Bronchial epithelial cell (primary cell): ENCODE measurements around the gene SCUBE1. TPM values are rescaled to one million over a fixed set of nuclear protein-coding genes. Genes with fewer than 3 reads are reported as not detected.

Experiments
- DNase-seq: peaks from one replicate; pipeline ENCODE4 v3.0.0-alpha.2; 2010; ENCODE audit warnings: low read depth
- FAIRE-seq: peaks from 2 replicates; lab custom pipeline; 2011; peaks lifted over from hg19 to GRCh38; lab: Jason Lieb, UNC
- H3K27me3 ChIP-seq: 2 replicates; pipeline ENCODE4 v1.5.1; 2011; ENCODE audit warnings: low read length; ENCODE audit not compliant: control insufficient read depth, insufficient read depth
- H3K36me3 ChIP-seq: 2 replicates; pipeline ENCODE4 v1.5.1; 2011; ENCODE audit warnings: low read length; ENCODE audit not compliant: control insufficient read depth, insufficient read depth
- H3K4me3 ChIP-seq: 2 replicates; pipeline ENCODE4 v1.5.1; 2011; ENCODE audit warnings: mild to moderate bottlenecking, low read depth, low read length, control low read depth
- total RNA-seq: library from RNA; depleted of rRNA; stranded (reverse); fragments of >200 nt; gene quantifications from 2 replicates; pipeline ENCODE4 v1.2.1, GENCODE V29; 2014
- TF ChIP-seq, protein P1 (sequence below): IDR thresholded peaks from 2 replicates; pipeline ENCODE4 v1.5.1; 2011; ENCODE audit warnings: mild to moderate bottlenecking, moderate library complexity, low read length, control low read depth, inconsistent platforms; ENCODE audit not compliant: insufficient read depth, severe bottlenecking

The SCUBE1 gene
- total RNA-seq, 1 donor from 2014 or later = under 0.01 TPM

DNA sequence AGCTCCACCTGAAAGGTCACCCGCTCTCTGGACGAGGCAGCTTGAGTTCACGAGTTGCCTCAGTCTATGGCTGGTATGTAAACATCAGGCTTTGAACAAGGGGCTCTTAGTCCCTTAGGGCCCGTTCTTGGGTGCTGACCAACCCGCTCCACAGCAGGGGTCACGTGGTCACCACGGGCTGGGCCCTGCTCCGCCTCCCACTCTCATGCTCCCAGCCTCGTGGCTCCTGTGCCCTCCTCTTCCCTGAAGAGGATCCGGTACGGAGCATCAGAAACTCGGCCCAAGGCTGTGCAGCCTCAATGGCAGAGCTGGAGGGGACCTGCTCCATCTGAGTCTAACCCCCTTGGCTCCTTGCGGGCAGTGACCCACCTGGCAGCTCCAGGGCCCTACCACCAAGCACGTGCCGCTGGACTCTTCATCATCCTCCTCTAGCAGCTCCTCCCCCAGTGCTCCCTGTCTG is 102.0 kb downstream of the SCUBE1 start:
- Histone ChIP-seq H3K36me3 (no peaks in the 10 kb centered on the region), H3K4me3 (no peak overlapping the region), H3K27me3 (no peaks in the 10 kb centered on the region)
- FAIRE-seq = no peak
- DNase-seq = no peak
- TF ChIP-seq, protein P1, sequence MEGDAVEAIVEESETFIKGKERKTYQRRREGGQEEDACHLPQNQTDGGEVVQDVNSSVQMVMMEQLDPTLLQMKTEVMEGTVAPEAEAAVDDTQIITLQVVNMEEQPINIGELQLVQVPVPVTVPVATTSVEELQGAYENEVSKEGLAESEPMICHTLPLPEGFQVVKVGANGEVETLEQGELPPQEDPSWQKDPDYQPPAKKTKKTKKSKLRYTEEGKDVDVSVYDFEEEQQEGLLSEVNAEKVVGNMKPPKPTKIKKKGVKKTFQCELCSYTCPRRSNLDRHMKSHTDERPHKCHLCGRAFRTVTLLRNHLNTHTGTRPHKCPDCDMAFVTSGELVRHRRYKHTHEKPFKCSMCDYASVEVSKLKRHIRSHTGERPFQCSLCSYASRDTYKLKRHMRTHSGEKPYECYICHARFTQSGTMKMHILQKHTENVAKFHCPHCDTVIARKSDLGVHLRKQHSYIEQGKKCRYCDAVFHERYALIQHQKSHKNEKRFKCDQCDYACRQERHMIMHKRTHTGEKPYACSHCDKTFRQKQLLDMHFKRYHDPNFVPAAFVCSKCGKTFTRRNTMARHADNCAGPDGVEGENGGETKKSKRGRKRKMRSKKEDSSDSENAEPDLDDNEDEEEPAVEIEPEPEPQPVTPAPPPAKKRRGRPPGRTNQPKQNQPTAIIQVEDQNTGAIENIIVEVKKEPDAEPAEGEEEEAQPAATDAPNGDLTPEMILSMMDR = no peak

DNA sequence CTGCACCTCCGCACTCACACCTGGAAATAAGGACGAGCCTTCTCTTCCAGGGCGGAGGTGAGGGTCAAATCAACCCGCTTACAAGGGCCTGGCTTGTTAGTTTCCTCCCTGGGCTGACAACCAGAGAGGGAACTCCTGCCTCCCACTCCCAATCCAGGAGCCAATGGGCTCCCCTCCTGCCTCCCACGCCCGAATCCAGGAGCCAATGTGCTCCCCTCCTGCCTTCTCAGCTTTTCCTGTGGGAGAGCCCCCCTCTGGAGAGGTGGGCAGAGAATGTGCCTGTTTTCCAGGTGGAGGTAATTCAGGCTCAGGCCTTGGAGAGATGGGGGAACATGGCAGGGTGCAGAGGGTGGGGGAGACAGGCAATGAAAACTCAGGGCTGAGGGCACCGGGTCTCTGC is 102.6 kb downstream of the SCUBE1 start:
- H3K4me3 ChIP-seq = no peak overlapping the region
- H3K27me3 ChIP-seq = no peaks in the 10 kb centered on the region
- DNase-seq (no peak), FAIRE-seq (no peak)
- TF ChIP-seq, protein P1 = no peak
- no peaks in the 10 kb centered on the region for H3K36me3 ChIP-seq

DNA sequence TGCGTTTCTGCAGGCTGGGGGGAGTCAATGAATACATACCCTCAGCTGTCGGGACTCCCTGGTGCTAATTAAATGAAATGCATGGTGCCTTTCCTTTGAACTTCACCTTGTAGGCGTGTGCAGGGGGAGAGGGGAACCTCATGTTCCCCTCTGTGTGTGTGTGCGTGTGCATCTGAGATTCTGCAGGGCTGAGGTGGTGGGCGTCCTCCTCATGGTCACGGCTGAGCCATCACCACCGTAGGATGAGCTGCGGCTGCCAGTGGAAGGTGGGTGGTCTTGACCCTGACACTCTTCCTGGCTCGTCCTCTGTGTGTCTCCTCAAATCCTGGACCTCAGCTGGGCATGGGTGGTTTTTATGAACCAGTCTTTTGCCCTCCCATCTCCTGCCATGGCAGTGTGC is 103.2 kb downstream of the SCUBE1 start:
- TF ChIP-seq, protein P1 = no peak
- FAIRE-seq = no peak
- H3K27me3 ChIP-seq = no peaks in the 10 kb centered on the region
- no peak for DNase-seq
- no peaks in the 10 kb centered on the region for H3K36me3 ChIP-seq
- no peak overlapping the region for H3K4me3 ChIP-seq

DNA sequence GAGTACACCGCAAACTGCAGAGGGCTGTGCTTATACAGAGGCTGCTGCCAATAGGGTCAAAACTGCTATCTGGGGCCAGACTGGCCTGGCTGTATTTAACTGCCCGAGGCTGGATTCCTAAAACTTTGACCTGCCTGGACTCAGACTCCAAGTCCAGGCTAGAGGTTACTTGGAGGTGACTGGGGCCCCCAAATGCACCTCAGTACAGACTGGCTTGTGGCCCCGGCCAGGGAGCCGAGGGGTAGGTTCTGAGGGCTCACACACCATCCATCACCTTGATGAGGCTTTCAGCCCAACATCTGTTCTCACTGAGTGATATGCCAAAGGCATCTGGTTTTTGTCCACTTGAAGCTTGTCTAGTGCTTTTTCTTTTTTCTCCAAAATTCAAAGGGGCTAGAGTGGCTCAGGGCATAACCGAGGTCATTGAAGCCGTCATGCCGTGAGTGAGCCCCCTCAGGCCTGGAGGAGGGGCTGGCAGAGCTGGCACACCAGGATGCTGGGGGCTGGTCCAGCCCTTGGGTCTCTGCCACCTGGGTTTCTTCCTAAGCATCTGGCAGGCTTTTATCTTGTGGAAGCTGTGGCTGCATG is 103.9 kb downstream of the SCUBE1 start:
- TF ChIP-seq, protein P1 = no peak
- Histone ChIP-seq H3K27me3 (no peaks in the 10 kb centered on the region), H3K36me3 (no peaks in the 10 kb centered on the region), H3K4me3 (no peak overlapping the region)
- no peak for DNase-seq
- FAIRE-seq = no peak

DNA sequence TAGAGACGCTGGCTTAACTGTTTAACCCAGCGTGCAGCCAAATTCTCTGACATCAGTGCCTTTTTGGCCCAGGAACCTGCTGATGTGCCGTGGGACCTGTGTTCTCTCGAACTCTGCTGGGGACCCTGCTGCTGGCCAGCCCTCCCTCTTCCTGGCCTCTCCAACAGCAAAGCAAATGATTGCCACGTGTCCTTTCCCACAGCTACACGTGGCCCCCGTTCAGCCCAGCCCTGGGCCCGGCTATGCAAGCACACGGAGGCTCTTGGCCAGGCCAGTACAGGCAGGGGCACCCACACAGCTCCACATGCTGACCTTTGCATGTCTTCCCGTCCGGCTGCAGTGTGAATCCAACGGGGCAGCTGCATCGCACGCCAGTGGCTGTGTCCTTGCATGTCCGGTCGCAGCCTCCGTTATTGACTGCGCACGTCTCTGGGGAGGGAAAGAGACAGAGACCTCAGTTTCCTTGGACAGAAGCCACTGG is 104.6 kb downstream of the SCUBE1 start:
- no peak for DNase-seq
- no peak overlapping the region for H3K4me3 ChIP-seq
- no peak for FAIRE-seq
- no peaks in the 10 kb centered on the region for H3K36me3 ChIP-seq
- H3K27me3 ChIP-seq = peaks cover 1% of the 10 kb centered on the region
- TF ChIP-seq, protein P1 = no peak

DNA sequence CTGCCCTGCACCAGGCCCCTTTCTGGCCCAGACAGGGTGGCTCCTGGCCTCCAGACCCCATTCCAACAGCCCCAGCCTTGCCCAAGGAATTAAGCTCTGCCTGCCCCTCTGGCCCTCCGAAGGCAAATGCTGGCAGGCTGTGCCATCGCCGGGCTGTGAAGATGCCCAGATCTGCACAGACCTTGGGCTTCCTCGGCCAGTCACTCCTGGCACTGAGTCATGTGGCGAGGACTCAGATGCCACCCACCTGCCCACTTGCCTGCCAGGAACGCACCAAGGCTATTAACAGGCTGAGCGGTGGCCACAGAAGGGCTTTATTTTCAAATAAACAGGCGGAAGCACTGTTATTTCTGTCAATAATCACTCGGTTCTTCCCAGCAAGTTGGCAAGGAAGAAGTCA is 105.9 kb downstream of the SCUBE1 start:
- TF ChIP-seq, protein P1 = no peak
- H3K36me3 ChIP-seq = no peaks in the 10 kb centered on the region
- FAIRE-seq (no peak), DNase-seq (no peak)
- H3K4me3 ChIP-seq = no peak overlapping the region
- H3K27me3 ChIP-seq = peaks cover 5% of the 10 kb centered on the region
